ENCODE results near the gene FASTKD1. TPM values are rescaled to one million over a fixed set of nuclear protein-coding genes. Genes with fewer than 3 reads are reported as not detected.
"Not testable (repeated sequence)": the region's sequence is repeated elsewhere in the genome, so short reads cannot be mapped to it uniquely, and the experiment has no call there.

FASTKD1 gene, protein sequence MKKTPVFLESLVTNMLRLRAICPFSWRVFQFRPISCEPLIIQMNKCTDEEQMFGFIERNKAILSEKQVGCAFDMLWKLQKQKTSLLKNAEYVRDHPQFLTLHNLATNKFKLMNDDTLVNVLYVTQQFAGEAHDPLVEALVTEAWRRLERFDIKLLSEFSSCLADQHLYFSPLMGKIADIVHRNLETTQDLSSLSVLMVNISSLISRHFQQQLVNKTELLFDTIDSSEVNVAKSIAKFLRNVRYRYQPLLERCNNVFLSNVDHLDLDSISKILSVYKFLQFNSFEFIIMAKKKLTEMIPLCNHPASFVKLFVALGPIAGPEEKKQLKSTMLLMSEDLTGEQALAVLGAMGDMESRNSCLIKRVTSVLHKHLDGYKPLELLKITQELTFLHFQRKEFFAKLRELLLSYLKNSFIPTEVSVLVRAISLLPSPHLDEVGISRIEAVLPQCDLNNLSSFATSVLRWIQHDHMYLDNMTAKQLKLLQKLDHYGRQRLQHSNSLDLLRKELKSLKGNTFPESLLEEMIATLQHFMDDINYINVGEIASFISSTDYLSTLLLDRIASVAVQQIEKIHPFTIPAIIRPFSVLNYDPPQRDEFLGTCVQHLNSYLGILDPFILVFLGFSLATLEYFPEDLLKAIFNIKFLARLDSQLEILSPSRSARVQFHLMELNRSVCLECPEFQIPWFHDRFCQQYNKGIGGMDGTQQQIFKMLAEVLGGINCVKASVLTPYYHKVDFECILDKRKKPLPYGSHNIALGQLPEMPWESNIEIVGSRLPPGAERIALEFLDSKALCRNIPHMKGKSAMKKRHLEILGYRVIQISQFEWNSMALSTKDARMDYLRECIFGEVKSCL
- 40.7 TPM for total RNA-seq

DNA sequence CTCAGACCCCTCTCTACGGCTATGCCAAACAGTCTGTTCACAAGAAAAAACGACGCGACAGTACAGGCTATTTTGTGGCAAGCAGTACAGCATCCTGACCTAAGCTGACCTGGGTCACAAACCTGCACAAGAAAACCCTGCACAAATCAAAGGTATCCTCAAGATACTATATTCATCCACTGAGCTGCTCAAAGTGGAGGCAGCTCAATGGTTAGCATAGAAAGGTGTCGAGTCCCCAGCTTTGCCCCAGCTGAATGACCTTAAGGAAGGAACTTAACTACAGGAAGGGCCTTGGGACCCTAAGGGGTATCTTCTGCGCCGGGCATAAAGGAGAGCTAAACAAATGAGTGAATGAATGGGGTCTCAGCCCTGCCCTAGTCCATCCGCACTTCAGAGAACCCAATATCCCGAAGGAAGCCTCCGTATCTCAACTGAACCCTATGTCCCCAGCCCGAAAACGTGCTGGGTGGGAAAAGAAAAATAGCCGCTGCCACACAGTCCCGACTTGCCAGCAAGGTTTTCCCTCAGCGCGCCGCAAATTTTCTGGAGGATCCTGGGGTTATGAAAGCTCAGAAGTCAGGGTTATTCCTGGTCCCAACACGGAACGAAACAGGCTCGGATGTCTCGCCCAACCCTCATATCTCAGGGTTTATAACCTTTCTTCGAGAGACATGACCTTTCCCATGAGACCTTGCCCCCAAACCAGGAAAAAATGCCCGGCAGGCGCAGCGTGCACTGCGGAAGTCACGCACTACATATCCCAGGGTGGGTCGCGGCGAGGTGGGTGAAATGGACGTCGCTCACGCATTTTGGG lies at the start of gene FASTKD1:
Gene FASTKD1, minus strand, starts transcription at position 706 of the 814 bp plus-strand sequence. CDS start 1,836 bp downstream, outside the sequence.
- peak within 1 kb of the TSS; percentile 80 to 87 (median 86) for H3K9ac ChIP-seq (ENCODE audit: low read depth in 1 of 3, low read length in 3 of 3)
- H3K4me1 ChIP-seq (ENCODE audit: control insufficient read depth in 3 of 3, insufficient read depth in 3 of 3, low read length in 3 of 3): peaks cover 3 to 7% (median 6%) of the 10 kb centered on the region in 3 donors
- peak within 1 kb of the TSS; percentile 66 for H3K27ac ChIP-seq (ENCODE audit: low read depth, low read length)
- H3K9me3 ChIP-seq (ENCODE audit: control insufficient read depth in 3 of 3, low read length in 3 of 3): no peaks in the 10 kb centered on the region
- H3K36me3 ChIP-seq (ENCODE audit: control insufficient read depth in 3 of 3, insufficient read depth in 3 of 3, low read length in 3 of 3): no peaks in the 10 kb centered on the region
- no peaks in the 10 kb centered on the region for H3K27me3 ChIP-seq (ENCODE audit: control insufficient read depth in 3 of 3, insufficient read depth in 3 of 3, low read length in 3 of 3)
- peak within 1 kb of the TSS; percentile 74 to 99 (median 93) for H3K4me3 ChIP-seq (ENCODE audit: low read length in 3 of 3)

DNA sequence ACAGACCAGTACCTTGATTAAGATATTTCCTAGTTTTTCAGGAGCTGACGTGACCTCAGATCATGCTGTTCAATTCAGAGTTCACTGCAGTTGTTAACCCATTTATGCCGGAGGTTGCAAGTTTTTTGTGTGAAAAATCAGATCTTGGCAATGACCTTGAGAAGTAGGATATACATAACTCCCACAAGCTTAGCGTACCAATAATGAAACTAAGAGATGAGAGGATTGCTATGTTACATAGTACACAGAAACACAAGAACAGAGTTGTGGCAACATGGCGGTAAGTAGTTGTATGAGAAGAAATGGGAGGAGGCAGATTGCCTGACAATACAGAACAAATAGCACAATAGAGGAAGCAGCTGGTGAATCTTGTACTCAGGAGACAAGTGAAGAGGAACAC lies 49.6 kb upstream of the FASTKD1 start:
- no peak overlapping the region for H3K4me3 ChIP-seq (ENCODE audit: low read length in 3 of 3)
- H3K36me3 ChIP-seq (ENCODE audit: control insufficient read depth in 3 of 3, insufficient read depth in 3 of 3, low read length in 3 of 3): peaks cover 0 to 7% (median 3%) of the 10 kb centered on the region in 3 donors
- H3K27me3 ChIP-seq (ENCODE audit: control insufficient read depth in 3 of 3, insufficient read depth in 3 of 3, low read length in 3 of 3): no peaks in the 10 kb centered on the region
- H3K9ac ChIP-seq (ENCODE audit: low read depth in 1 of 3, low read length in 3 of 3): no peak overlapping the region
- no peaks in the 10 kb centered on the region for H3K4me1 ChIP-seq (ENCODE audit: control insufficient read depth in 3 of 3, insufficient read depth in 3 of 3, low read length in 3 of 3)
- no peaks in the 10 kb centered on the region for H3K9me3 ChIP-seq (ENCODE audit: control insufficient read depth in 3 of 3, low read length in 3 of 3)
- H3K27ac ChIP-seq (ENCODE audit: low read depth, low read length): no peak overlapping the region

DNA sequence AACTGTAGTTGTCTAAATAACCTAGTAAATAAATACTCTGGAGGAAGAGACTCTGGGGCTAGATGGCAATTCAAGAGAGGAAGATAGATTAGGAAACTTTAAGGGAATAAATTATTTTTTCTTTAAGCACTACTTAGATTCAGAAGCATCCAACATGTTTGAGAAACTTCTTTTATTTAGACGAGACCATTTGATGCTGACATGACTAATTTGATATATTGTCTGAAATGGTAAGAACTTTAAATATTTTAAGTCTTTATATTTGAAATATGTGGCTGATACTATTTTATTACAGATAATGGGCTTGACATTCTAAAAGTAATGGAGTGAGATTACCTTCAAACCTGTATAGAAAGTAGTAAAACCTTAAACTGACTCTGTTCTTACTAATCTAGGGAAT lies 46.8 kb upstream of the FASTKD1 start:
- H3K4me3 ChIP-seq (ENCODE audit: low read length in 3 of 3): no peak overlapping the region
- H3K9ac ChIP-seq (ENCODE audit: low read depth in 1 of 3, low read length in 3 of 3): no peak overlapping the region
- no peaks in the 10 kb centered on the region for H3K27me3 ChIP-seq (ENCODE audit: control insufficient read depth in 3 of 3, insufficient read depth in 3 of 3, low read length in 3 of 3)
- no peaks in the 10 kb centered on the region for H3K9me3 ChIP-seq (ENCODE audit: control insufficient read depth in 3 of 3, low read length in 3 of 3)
- H3K4me1 ChIP-seq (ENCODE audit: control insufficient read depth in 3 of 3, insufficient read depth in 3 of 3, low read length in 3 of 3): no peaks in the 10 kb centered on the region
- H3K36me3 ChIP-seq (ENCODE audit: control insufficient read depth in 3 of 3, insufficient read depth in 3 of 3, low read length in 3 of 3): peaks cover 5 to 10% (median 8%) of the 10 kb centered on the region in 3 donors
- H3K27ac ChIP-seq (ENCODE audit: low read depth, low read length): no peak overlapping the region

DNA sequence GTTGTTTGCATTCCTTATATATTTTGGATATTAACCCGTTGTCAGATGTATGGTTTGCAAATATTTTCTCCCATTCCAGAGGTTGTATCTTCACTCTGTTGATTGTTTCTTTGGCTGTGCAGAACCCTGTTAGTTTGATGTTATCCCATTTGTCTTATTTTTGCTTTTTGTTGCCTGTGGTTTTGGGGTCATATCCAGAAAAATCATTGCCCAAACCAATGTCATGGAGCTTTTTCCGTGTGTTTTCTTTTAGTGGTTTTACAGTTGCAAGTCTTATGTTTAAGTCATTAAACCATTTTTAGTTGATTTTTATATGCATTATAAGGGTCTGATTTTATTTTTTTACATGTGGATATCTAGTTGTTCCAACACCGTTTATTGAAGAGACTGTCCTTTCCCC lies 46.3 kb upstream of the FASTKD1 start:
- no peak overlapping the region for H3K4me3 ChIP-seq (ENCODE audit: low read length in 3 of 3)
- H3K9me3 ChIP-seq (ENCODE audit: control insufficient read depth in 3 of 3, low read length in 3 of 3): no peaks in the 10 kb centered on the region
- no peaks in the 10 kb centered on the region for H3K4me1 ChIP-seq (ENCODE audit: control insufficient read depth in 3 of 3, insufficient read depth in 3 of 3, low read length in 3 of 3)
- no peak overlapping the region for H3K27ac ChIP-seq (ENCODE audit: low read depth, low read length)
- no peak overlapping the region for H3K9ac ChIP-seq (ENCODE audit: low read depth in 1 of 3, low read length in 3 of 3)
- H3K36me3 ChIP-seq (ENCODE audit: control insufficient read depth in 3 of 3, insufficient read depth in 3 of 3, low read length in 3 of 3): peaks cover 5 to 15% (median 14%) of the 10 kb centered on the region in 3 donors
- H3K27me3 ChIP-seq (ENCODE audit: control insufficient read depth in 3 of 3, insufficient read depth in 3 of 3, low read length in 3 of 3): no peaks in the 10 kb centered on the region

DNA sequence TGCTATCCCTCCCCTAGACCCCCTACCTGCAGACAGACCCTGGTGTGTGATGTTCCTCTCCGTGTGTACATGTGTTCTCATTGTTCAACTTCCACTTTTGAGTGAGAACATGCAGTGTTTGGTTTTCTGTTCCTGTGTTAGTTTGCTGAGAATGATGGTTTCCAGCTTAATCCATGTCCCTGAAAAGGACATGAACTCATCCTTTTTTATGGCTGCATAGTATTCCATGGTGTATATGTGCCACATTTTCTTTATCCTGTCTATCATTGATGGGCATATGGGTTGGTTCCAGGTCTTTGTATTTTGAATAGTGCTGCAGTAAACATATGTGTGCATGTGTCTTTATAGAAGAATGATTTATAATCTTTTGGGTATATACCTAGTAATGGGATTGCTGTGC lies 42.3 kb upstream of the FASTKD1 start:
- H3K4me3 ChIP-seq (ENCODE audit: low read length in 3 of 3); H3K9me3 ChIP-seq (ENCODE audit: control insufficient read depth in 3 of 3, low read length in 3 of 3); H3K9ac ChIP-seq (ENCODE audit: low read depth in 1 of 3, low read length in 3 of 3); H3K4me1 ChIP-seq (ENCODE audit: control insufficient read depth in 3 of 3, insufficient read depth in 3 of 3, low read length in 3 of 3); H3K27ac ChIP-seq (ENCODE audit: low read depth, low read length); H3K27me3 ChIP-seq (ENCODE audit: control insufficient read depth in 3 of 3, insufficient read depth in 3 of 3, low read length in 3 of 3): not testable (repeated sequence)
- peaks cover 8 to 30% (median 23%) of the 10 kb centered on the region in 3 donors for H3K36me3 ChIP-seq (ENCODE audit: control insufficient read depth in 3 of 3, insufficient read depth in 3 of 3, low read length in 3 of 3)

DNA sequence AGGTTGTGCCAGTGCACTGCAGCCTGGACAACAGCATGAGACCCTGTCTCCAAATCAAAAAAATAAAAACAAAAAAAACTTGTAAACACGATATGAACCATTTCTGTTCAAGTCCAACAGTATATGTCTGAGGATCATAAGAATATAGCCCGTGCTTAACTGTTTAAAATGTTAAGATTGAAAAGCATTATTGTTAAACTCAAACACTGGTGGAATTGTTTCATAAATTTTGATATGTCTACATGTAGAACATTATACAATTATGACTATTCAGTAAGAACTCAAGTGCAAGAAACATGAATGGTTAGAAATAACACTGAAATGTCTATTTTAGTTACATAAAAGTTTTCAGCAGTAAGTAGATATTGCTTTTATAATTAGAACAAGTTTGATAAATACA lies 40.2 kb upstream of the FASTKD1 start:
- H3K4me3 ChIP-seq (ENCODE audit: low read length in 3 of 3): no peak overlapping the region
- H3K4me1 ChIP-seq (ENCODE audit: control insufficient read depth in 3 of 3, insufficient read depth in 3 of 3, low read length in 3 of 3): no peaks in the 10 kb centered on the region
- no peaks in the 10 kb centered on the region for H3K27me3 ChIP-seq (ENCODE audit: control insufficient read depth in 3 of 3, insufficient read depth in 3 of 3, low read length in 3 of 3)
- H3K9ac ChIP-seq (ENCODE audit: low read depth in 1 of 3, low read length in 3 of 3): no peak overlapping the region
- H3K27ac ChIP-seq (ENCODE audit: low read depth, low read length): no peak overlapping the region
- H3K9me3 ChIP-seq (ENCODE audit: control insufficient read depth in 3 of 3, low read length in 3 of 3): no peaks in the 10 kb centered on the region
- H3K36me3 ChIP-seq (ENCODE audit: control insufficient read depth in 3 of 3, insufficient read depth in 3 of 3, low read length in 3 of 3): peaks cover 18 to 42% (median 41%) of the 10 kb centered on the region in 3 donors

DNA sequence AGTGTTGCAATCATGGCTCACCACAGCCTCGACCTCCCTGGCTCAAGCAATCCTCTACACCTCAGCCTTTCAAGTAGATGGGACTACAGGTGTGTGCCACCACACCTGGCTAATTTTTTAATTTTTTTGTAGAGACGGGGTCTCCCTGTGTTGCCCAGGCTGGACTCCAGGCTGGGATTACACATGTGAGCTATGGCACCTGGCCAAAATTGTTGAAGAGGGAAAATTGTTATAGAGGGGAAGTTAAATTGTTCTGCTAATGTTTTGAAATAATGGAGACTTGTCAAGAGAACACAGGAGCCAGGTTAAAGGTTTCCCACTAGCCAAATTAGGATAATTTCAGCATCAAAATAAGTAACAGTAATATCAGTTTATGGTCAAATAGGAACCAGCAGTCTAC lies 35.6 kb upstream of the FASTKD1 start:
- Histone ChIP-seq H3K27ac (ENCODE audit: low read depth, low read length) (no peak overlapping the region), H3K4me3 (ENCODE audit: low read length in 3 of 3) (no peak overlapping the region), H3K9me3 (ENCODE audit: control insufficient read depth in 3 of 3, low read length in 3 of 3) (no peaks in the 10 kb centered on the region), H3K9ac (ENCODE audit: low read depth in 1 of 3, low read length in 3 of 3) (no peak overlapping the region), H3K4me1 (ENCODE audit: control insufficient read depth in 3 of 3, insufficient read depth in 3 of 3, low read length in 3 of 3) (no peaks in the 10 kb centered on the region), H3K36me3 (ENCODE audit: control insufficient read depth in 3 of 3, insufficient read depth in 3 of 3, low read length in 3 of 3) (peaks cover 21 to 45% (median 28%) of the 10 kb centered on the region in 3 donors), H3K27me3 (ENCODE audit: control insufficient read depth in 3 of 3, insufficient read depth in 3 of 3, low read length in 3 of 3) (no peaks in the 10 kb centered on the region)

DNA sequence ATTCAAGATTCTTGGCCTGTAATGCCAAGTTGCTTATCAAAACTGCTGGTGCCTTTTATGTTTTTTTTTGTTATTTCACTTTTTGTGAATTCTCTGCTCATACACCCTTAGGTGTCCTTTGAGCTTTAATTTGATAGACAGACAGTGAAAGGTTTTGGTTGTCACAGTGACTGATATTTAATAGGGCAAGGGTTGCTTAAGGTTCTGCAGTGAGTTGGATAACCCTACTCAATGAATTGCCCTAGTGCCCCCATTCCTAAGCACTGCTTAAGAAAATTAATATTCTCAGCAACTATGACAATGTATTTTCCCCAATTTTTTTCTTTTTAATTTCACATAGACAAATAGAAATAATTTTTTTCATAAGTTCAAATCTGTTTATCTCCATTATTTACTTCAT lies 25.9 kb upstream of the FASTKD1 start:
- H3K27ac ChIP-seq (ENCODE audit: low read depth, low read length): no peak overlapping the region
- H3K9ac ChIP-seq (ENCODE audit: low read depth in 1 of 3, low read length in 3 of 3): no peak overlapping the region
- H3K27me3 ChIP-seq (ENCODE audit: control insufficient read depth in 3 of 3, insufficient read depth in 3 of 3, low read length in 3 of 3): no peaks in the 10 kb centered on the region
- no peak overlapping the region for H3K4me3 ChIP-seq (ENCODE audit: low read length in 3 of 3)
- H3K36me3 ChIP-seq (ENCODE audit: control insufficient read depth in 3 of 3, insufficient read depth in 3 of 3, low read length in 3 of 3): peaks cover 0 to 2% (median 0%) of the 10 kb centered on the region in 3 donors
- H3K9me3 ChIP-seq (ENCODE audit: control insufficient read depth in 3 of 3, low read length in 3 of 3): no peaks in the 10 kb centered on the region
- H3K4me1 ChIP-seq (ENCODE audit: control insufficient read depth in 3 of 3, insufficient read depth in 3 of 3, low read length in 3 of 3): peaks cover 0 to 3% (median 3%) of the 10 kb centered on the region in 3 donors

DNA sequence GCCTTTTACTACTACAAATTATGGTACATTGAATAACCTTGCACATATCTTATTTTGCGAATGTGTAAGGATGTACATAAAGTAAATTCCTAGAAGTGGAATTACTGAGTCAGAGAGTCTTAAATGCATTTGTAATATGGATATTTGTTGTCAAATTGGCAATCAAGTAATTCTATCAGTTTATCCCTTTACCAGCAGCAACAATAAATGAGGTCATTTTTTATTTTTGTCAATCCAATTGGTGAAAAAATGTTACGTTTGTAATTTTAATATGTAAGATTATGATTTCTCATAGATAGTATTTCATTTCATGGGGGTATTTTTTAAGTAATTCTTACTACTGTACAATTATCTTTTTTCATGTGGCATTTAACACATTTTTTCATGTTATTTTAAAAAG lies 25.3 kb upstream of the FASTKD1 start:
- peaks cover 0 to 3% (median 3%) of the 10 kb centered on the region in 3 donors for H3K4me1 ChIP-seq (ENCODE audit: control insufficient read depth in 3 of 3, insufficient read depth in 3 of 3, low read length in 3 of 3)
- H3K36me3 ChIP-seq (ENCODE audit: control insufficient read depth in 3 of 3, insufficient read depth in 3 of 3, low read length in 3 of 3): no peaks in the 10 kb centered on the region
- H3K27ac ChIP-seq (ENCODE audit: low read depth, low read length): no peak overlapping the region
- H3K9ac ChIP-seq (ENCODE audit: low read depth in 1 of 3, low read length in 3 of 3): no peak overlapping the region
- H3K4me3 ChIP-seq (ENCODE audit: low read length in 3 of 3): no peak overlapping the region
- H3K9me3 ChIP-seq (ENCODE audit: control insufficient read depth in 3 of 3, low read length in 3 of 3): no peaks in the 10 kb centered on the region
- H3K27me3 ChIP-seq (ENCODE audit: control insufficient read depth in 3 of 3, insufficient read depth in 3 of 3, low read length in 3 of 3): no peaks in the 10 kb centered on the region

Measured in skeletal muscle tissue (tissue), 4 donors.